HEK293 (cell line): ENCODE results near the gene C14orf132.

Experiments
- CTCF ChIA-PET: fragments of 350-600 bp; formaldehyde crosslinking; extraction: SDS; loops from one replicate; lab custom pipeline; 2021; ENCODE audit warnings: antibody characterized with exemption; lab: Yijun Ruan, JAX
- POLR2A ChIA-PET: fragments of 300-600 bp; formaldehyde crosslinking; extraction: SDS; loops from one replicate; lab custom pipeline; 2020; ENCODE audit warnings: antibody characterized with exemption, inconsistent platforms; lab: Yijun Ruan, JAX
- H3K27ac ChIP-seq: fragments of 200-500 bp; sonication (Bioruptor generic); 2 replicates; pipeline ENCODE4 v1.5.1; 2014; ENCODE audit warnings: low read depth, low read length, control low read depth, inconsistent platforms; ENCODE audit errors: extremely low read depth
- H3K36me3 ChIP-seq, 2 experiments: fragments of 200-500 bp in 1 of 2; sonication (Bioruptor generic) in 1 of 2; 1 replicate in 1 of 2; 2 replicates in 1 of 2; pipeline ENCODE4 v1.5.1; 2014 to 2017; ENCODE audit warnings: inconsistent platforms in 2 of 2, low read length in 2 of 2; ENCODE audit not compliant: control insufficient read depth in 2 of 2, insufficient read depth in 1 of 2
- H3K4me1 ChIP-seq: fragments of 200-500 bp; sonication (Bioruptor generic); 2 replicates; pipeline ENCODE4 v1.5.1; 2014; ENCODE audit warnings: mild to moderate bottlenecking, low read length, inconsistent platforms; ENCODE audit not compliant: control insufficient read depth, insufficient read depth
- H3K4me3 ChIP-seq: 2 replicates; pipeline ENCODE4 v1.5.1; 2011; ENCODE audit warnings: low read depth, mild to moderate bottlenecking, control low read depth, low read length, moderate library complexity
- H3K9me3 ChIP-seq: fragments of 200-500 bp; sonication (Bioruptor generic); 2 replicates; pipeline ENCODE4 v1.5.1; 2014; ENCODE audit warnings: low read depth, low read length, inconsistent platforms; ENCODE audit not compliant: control insufficient read depth, insufficient read depth
- BCL11A ChIP-seq: fragments of 450-650 bp; formaldehyde crosslinking; IDR thresholded peaks from 2 replicates; pipeline ENCODE4 v1.5.1; 2016; ENCODE audit warnings: low read depth, missing biosample characterization, missing genetic modification characterization
- CTCF ChIP-seq: fragments of 450-650 bp; formaldehyde crosslinking; IDR thresholded peaks from 2 replicates; pipeline ENCODE4 v1.5.1; 2016; ENCODE audit warnings: missing biosample characterization, missing genetic modification characterization
- GLI2 ChIP-seq: fragments of 450-650 bp; formaldehyde crosslinking; IDR thresholded peaks from 2 replicates; pipeline ENCODE4; 2017; ENCODE audit warnings: missing biosample characterization, missing genetic modification characterization, low read depth, borderline replicate concordance
- GLIS2 ChIP-seq: fragments of 450-650 bp; formaldehyde crosslinking; IDR thresholded peaks from 2 replicates; pipeline ENCODE4 v1.5.1; 2016; ENCODE audit warnings: missing biosample characterization, missing genetic modification characterization
- PATZ1 ChIP-seq: fragments of 450-650 bp; formaldehyde crosslinking; IDR thresholded peaks from 2 replicates; pipeline ENCODE4 v1.5.1; 2016; ENCODE audit warnings: missing biosample characterization, missing genetic modification characterization
- ZBTB48 ChIP-seq: fragments of 450-650 bp; formaldehyde crosslinking; IDR thresholded peaks from 2 replicates; pipeline ENCODE4 v1.5.1; 2016; ENCODE audit warnings: missing biosample characterization, missing genetic modification characterization
- ZFP69B ChIP-seq: fragments of 450-650 bp; formaldehyde crosslinking; IDR thresholded peaks from 2 replicates; pipeline ENCODE4 v1.5.1; 2016; ENCODE audit warnings: missing biosample characterization, missing genetic modification characterization
- ZIC2 ChIP-seq: fragments of 450-650 bp; formaldehyde crosslinking; IDR thresholded peaks from 2 replicates; pipeline ENCODE4 v1.5.1; 2016; ENCODE audit warnings: missing biosample characterization, missing genetic modification characterization
- ZNF169 ChIP-seq: fragments of 450-650 bp; formaldehyde crosslinking; IDR thresholded peaks from 2 replicates; pipeline ENCODE4 v1.5.1; 2016; ENCODE audit warnings: missing biosample characterization, missing genetic modification characterization
- ZNF24 ChIP-seq: fragments of 450-650 bp; formaldehyde crosslinking; IDR thresholded peaks from 2 replicates; pipeline ENCODE4 v1.5.1; 2016; ENCODE audit warnings: missing biosample characterization, missing genetic modification characterization
- ZNF266 ChIP-seq: fragments of 450-650 bp; formaldehyde crosslinking; IDR thresholded peaks from 2 replicates; pipeline ENCODE4 v1.5.1; 2016; ENCODE audit warnings: missing biosample characterization, missing genetic modification characterization, low read depth
- ZNF311 ChIP-seq: fragments of 450-650 bp; formaldehyde crosslinking; IDR thresholded peaks from 2 replicates; pipeline ENCODE4 v1.5.1; 2017; ENCODE audit warnings: missing biosample characterization, missing genetic modification characterization, borderline replicate concordance
- ZNF354C ChIP-seq: fragments of 450-650 bp; formaldehyde crosslinking; IDR thresholded peaks from 2 replicates; pipeline ENCODE4 v1.5.1; 2016; ENCODE audit warnings: missing biosample characterization, missing genetic modification characterization, low read depth, borderline replicate concordance
- ZNF416 ChIP-seq: fragments of 450-650 bp; formaldehyde crosslinking; IDR thresholded peaks from 2 replicates; pipeline ENCODE4 v1.5.1; 2016; ENCODE audit warnings: missing biosample characterization, missing genetic modification characterization
- ZNF48 ChIP-seq: fragments of 450-650 bp; formaldehyde crosslinking; IDR thresholded peaks from 2 replicates; pipeline ENCODE4 v1.5.1; 2016; ENCODE audit warnings: missing biosample characterization, missing genetic modification characterization
- ZNF580 ChIP-seq: fragments of 450-650 bp; formaldehyde crosslinking; IDR thresholded peaks from 2 replicates; pipeline ENCODE4 v1.5.1; 2016; ENCODE audit warnings: missing biosample characterization, missing genetic modification characterization
- ZNF660 ChIP-seq: fragments of 450-650 bp; IDR thresholded peaks from 2 replicates; pipeline ENCODE4 v1.5.1; 2018; ENCODE audit warnings: missing biosample characterization, mild to moderate bottlenecking, missing genetic modification characterization
- ZNF677 ChIP-seq: fragments of 450-650 bp; IDR thresholded peaks from 2 replicates; pipeline ENCODE4 v1.5.0; 2018; ENCODE audit warnings: missing biosample characterization, mild to moderate bottlenecking, missing genetic modification characterization, moderate library complexity
- ZNF707 ChIP-seq: fragments of 450-650 bp; formaldehyde crosslinking; IDR thresholded peaks from 2 replicates; pipeline ENCODE4 v1.5.1; 2016; ENCODE audit warnings: missing biosample characterization, missing genetic modification characterization
- ZNF792 ChIP-seq: fragments of 450-650 bp; formaldehyde crosslinking; IDR thresholded peaks from 2 replicates; pipeline ENCODE4 v1.5.1; 2016; ENCODE audit warnings: missing biosample characterization, missing genetic modification characterization
- ZNF837 ChIP-seq: fragments of 450-650 bp; formaldehyde crosslinking; IDR thresholded peaks from 2 replicates; pipeline ENCODE4 v1.5.1; 2016; ENCODE audit warnings: missing biosample characterization, missing genetic modification characterization

The C14orf132 gene

GRCh38 chr14:96053600-96054381, 14.6 kb downstream of the C14orf132 start (continued):
- TF ChIP-seq GLI2 (tag by site-specific recombination): no peak
- TF ChIP-seq PATZ1: peak; percentile 25; the same call in 1 of the 2 replicates
- peak; percentile 68 for TF ChIP-seq ZNF660 (tag by site-specific recombination)

- no peak overlapping the region for H3K27ac ChIP-seq
- no peaks in the 10 kb centered on the region for H3K4me1 ChIP-seq
- H3K4me3 ChIP-seq: no peak overlapping the region
- TF ChIP-seq CTCF (tag by site-specific recombination) (no peak), ZNF580 (tag by site-specific recombination) (no peak), ZNF169 (tag by site-specific recombination) (no peak), ZNF837 (no peak), ZNF24 (no peak), BCL11A (tag by site-specific recombination) (no peak), ZNF792 (tag by site-specific recombination) (no peak), ZNF266 (tag by site-specific recombination) (no peak), ZNF354C (tag by site-specific recombination) (no peak), ZFP69B (tag by site-specific recombination) (no peak), ZBTB48 (tag by site-specific recombination) (no peak), GLI2 (tag by site-specific recombination) (no peak), ZNF707 (tag by site-specific recombination) (no peak), ZIC2 (tag by site-specific recombination) (no peak), ZNF48 (no peak), ZNF416 (tag by site-specific recombination) (no peak)
- TF ChIP-seq, all 188 proteins: peak for 0
- Histone ChIP-seq H3K9me3 (no peaks in the 10 kb centered on the region), H3K36me3 (peaks cover 0 to 8% of the 10 kb centered on the region in 2 experiments; a peak in 1 of 3 replicates)
- ChIA-PET CTCF (interaction anchor here (1.2 kb wide), 1 partner anchor 220 kb away, joined by 3 read pairs; no protein-coding TSS in a partner anchor), POLR2A (no interaction called here)
These were observed 15.5 kb downstream of the C14orf132 start for GRCh38 chr14:96054661-96055060.

- CTCF ChIA-PET: interaction anchor here (1.2 to 2.6 kb wide), 2 partner anchors 43 to 220 kb away, joined by 3 to 16 read pairs; no protein-coding TSS in a partner anchor
- TF ChIP-seq ZNF677 (tag by site-specific recombination) (no peak), ZNF311 (no peak), ZNF660 (tag by site-specific recombination) (no peak), GLIS2 (tag by site-specific recombination) (no peak)
These were observed 16.0 kb downstream of the C14orf132 start for GRCh38 chr14:96055065-96055752.

More at GRCh38 chr14:96055065-96055752, 16.0 kb downstream of the C14orf132 start:
- Histone ChIP-seq H3K4me3 (no peak overlapping the region), H3K36me3 (peaks cover 0 to 8% of the 10 kb centered on the region in 2 experiments; a peak in 1 of 3 replicates), H3K9me3 (no peaks in the 10 kb centered on the region), H3K4me1 (no peaks in the 10 kb centered on the region), H3K27ac (no peak overlapping the region)
- POLR2A ChIA-PET: no interaction called here
